ENCODE data around the gene XKRX. TPM values are rescaled to one million over a fixed set of nuclear protein-coding genes. Genes with fewer than 3 reads are reported as not detected.

XKRX gene
- total RNA-seq, 1 experiment from 2014 or later = 0.21 TPM

GRCh38 chrX:100948557-100948956 lies 19.8 kb upstream of the XKRX start:
- H3K4me1 ChIP-seq (ENCODE audit: control insufficient read depth, insufficient read depth, low read length) = no peaks in the 10 kb centered on the region
- H3K27me3 ChIP-seq (ENCODE audit: control insufficient read depth, insufficient read depth, low read length) = no peaks in the 10 kb centered on the region; the same call in 1 of the 2 replicates
- intact Hi-C loops (cut with micrococcal nuclease; ENCODE audit: unreplicated experiment) = no loop called here
- H3K27ac ChIP-seq (ENCODE audit: low read length) = no peak overlapping the region
- DNase-seq (ENCODE audit: low read depth, low spot score) (no peak), ATAC-seq (no peak)
- BruUV-seq (replicated peaks) = no TSS peak
- no peaks in the 10 kb centered on the region for H3K36me3 ChIP-seq (ENCODE audit: control insufficient read depth, insufficient read depth, low read length)
- ChIA-PET POLR2A (no interaction called here), CTCF (no interaction called here)
- in situ Hi-C loops (cut with HindIII; ENCODE audit: low pct_unique_long_range_greater_than_20kb, low sequenced_read_pairs) = no loop called here
- TF ChIP-seq POLR2AphosphoS5 (IDR thresholded peaks at IDR 0.05; ENCODE audit: low read depth, low read length) (no peak), TCF7L2 (IDR thresholded peaks at IDR 0.05; ENCODE audit: low read depth, low read length) (no peak), SIN3A (IDR thresholded peaks at IDR 0.05; ENCODE audit: borderline replicate concordance, insufficient read depth, low read depth, low read length) (no peak), CTCF (IDR thresholded peaks at IDR 0.05) (no peak)
- TF ChIP-seq, protein P1, sequence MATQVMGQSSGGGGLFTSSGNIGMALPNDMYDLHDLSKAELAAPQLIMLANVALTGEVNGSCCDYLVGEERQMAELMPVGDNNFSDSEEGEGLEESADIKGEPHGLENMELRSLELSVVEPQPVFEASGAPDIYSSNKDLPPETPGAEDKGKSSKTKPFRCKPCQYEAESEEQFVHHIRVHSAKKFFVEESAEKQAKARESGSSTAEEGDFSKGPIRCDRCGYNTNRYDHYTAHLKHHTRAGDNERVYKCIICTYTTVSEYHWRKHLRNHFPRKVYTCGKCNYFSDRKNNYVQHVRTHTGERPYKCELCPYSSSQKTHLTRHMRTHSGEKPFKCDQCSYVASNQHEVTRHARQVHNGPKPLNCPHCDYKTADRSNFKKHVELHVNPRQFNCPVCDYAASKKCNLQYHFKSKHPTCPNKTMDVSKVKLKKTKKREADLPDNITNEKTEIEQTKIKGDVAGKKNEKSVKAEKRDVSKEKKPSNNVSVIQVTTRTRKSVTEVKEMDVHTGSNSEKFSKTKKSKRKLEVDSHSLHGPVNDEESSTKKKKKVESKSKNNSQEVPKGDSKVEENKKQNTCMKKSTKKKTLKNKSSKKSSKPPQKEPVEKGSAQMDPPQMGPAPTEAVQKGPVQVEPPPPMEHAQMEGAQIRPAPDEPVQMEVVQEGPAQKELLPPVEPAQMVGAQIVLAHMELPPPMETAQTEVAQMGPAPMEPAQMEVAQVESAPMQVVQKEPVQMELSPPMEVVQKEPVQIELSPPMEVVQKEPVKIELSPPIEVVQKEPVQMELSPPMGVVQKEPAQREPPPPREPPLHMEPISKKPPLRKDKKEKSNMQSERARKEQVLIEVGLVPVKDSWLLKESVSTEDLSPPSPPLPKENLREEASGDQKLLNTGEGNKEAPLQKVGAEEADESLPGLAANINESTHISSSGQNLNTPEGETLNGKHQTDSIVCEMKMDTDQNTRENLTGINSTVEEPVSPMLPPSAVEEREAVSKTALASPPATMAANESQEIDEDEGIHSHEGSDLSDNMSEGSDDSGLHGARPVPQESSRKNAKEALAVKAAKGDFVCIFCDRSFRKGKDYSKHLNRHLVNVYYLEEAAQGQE (IDR thresholded peaks at IDR 0.05; ENCODE audit: insufficient read depth in 1 of 2, low read depth in 2 of 2, low read length in 1 of 2) = no peak
- H3K4me3 ChIP-seq (ENCODE audit: low read depth in 2 of 2, low read length in 2 of 2) = no peak overlapping the region
- H3K9me3 ChIP-seq (ENCODE audit: control insufficient read depth, insufficient read depth, low read depth, low read length) = no peaks in the 10 kb centered on the region

DNA sequence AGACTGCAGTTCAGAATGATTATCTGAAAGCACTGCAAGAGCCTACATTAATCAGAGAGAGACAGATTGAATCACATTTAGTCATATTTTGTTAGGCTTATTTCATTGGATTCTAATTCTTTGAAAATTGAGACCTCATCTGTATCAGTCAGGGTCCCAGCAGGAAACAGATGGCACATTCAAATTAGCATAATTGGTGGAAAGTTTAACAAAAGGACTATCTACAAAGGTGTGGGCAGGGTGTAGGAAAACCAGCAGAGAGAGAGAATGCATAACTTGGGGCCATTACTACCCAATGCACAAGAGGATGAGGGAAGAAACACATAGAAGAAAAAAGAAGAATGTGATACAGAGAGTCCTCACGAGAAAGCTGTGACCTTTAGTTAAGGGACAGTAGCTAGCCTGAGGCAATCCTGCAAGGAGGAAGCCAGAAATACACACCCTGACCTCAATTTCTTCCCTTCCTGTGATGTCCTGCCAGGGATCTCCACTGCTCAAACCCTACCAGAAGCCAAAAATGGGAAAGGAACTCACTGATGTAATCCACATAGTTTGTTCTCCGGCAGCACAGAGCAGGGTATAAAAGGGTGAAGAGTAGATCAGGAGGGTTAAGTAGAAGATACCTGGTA lies 17.7 kb upstream of the XKRX start:
- ATAC-seq (no peak), DNase-seq (ENCODE audit: low read depth, low spot score) (no peak)
- POLR2A ChIA-PET = no interaction called here
- Histone ChIP-seq H3K36me3 (ENCODE audit: control insufficient read depth, insufficient read depth, low read length) (no peaks in the 10 kb centered on the region), H3K9me3 (ENCODE audit: control insufficient read depth, insufficient read depth, low read depth, low read length) (no peaks in the 10 kb centered on the region), H3K27me3 (ENCODE audit: control insufficient read depth, insufficient read depth, low read length) (no peaks in the 10 kb centered on the region; the same call in 1 of the 2 replicates), H3K4me3 (ENCODE audit: low read depth in 2 of 2, low read length in 2 of 2) (no peak overlapping the region), H3K27ac (ENCODE audit: low read length) (no peak overlapping the region), H3K4me1 (ENCODE audit: control insufficient read depth, insufficient read depth, low read length) (no peaks in the 10 kb centered on the region)
- CTCF ChIA-PET = no interaction called here
- no TSS peak for BruUV-seq (replicated peaks)
- intact Hi-C loops (cut with micrococcal nuclease; ENCODE audit: unreplicated experiment) = no loop called here
- in situ Hi-C loops (cut with HindIII; ENCODE audit: low pct_unique_long_range_greater_than_20kb, low sequenced_read_pairs) = no loop called here
- no peak for TF ChIP-seq TCF7L2 (IDR thresholded peaks at IDR 0.05; ENCODE audit: low read depth, low read length)
- TF ChIP-seq SIN3A (IDR thresholded peaks at IDR 0.05; ENCODE audit: borderline replicate concordance, insufficient read depth, low read depth, low read length) = no peak
- TF ChIP-seq CTCF (IDR thresholded peaks at IDR 0.05) = no peak
- TF ChIP-seq, protein P1 (IDR thresholded peaks at IDR 0.05; ENCODE audit: insufficient read depth in 1 of 2, low read depth in 2 of 2, low read length in 1 of 2) = no peak
- TF ChIP-seq POLR2AphosphoS5 (IDR thresholded peaks at IDR 0.05; ENCODE audit: low read depth, low read length) = no peak

All from Panc1 (cell line).